Amniotic stem cell (primary cell): ENCODE results near the gene CROCC.
"Not testable (repeated sequence)": the region's sequence is repeated elsewhere in the genome, so short reads cannot be mapped to it uniquely, and the experiment has no call there.

Experiments used
- DNase-seq: peaks from one replicate; lab custom pipeline; 2025; lab: John Stamatoyannopoulos, UW

The CROCC gene, protein sequence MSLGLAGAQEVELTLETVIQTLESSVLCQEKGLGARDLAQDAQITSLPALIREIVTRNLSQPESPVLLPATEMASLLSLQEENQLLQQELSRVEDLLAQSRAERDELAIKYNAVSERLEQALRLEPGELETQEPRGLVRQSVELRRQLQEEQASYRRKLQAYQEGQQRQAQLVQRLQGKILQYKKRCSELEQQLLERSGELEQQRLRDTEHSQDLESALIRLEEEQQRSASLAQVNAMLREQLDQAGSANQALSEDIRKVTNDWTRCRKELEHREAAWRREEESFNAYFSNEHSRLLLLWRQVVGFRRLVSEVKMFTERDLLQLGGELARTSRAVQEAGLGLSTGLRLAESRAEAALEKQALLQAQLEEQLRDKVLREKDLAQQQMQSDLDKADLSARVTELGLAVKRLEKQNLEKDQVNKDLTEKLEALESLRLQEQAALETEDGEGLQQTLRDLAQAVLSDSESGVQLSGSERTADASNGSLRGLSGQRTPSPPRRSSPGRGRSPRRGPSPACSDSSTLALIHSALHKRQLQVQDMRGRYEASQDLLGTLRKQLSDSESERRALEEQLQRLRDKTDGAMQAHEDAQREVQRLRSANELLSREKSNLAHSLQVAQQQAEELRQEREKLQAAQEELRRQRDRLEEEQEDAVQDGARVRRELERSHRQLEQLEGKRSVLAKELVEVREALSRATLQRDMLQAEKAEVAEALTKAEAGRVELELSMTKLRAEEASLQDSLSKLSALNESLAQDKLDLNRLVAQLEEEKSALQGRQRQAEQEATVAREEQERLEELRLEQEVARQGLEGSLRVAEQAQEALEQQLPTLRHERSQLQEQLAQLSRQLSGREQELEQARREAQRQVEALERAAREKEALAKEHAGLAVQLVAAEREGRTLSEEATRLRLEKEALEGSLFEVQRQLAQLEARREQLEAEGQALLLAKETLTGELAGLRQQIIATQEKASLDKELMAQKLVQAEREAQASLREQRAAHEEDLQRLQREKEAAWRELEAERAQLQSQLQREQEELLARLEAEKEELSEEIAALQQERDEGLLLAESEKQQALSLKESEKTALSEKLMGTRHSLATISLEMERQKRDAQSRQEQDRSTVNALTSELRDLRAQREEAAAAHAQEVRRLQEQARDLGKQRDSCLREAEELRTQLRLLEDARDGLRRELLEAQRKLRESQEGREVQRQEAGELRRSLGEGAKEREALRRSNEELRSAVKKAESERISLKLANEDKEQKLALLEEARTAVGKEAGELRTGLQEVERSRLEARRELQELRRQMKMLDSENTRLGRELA (N-terminal part only)

DNA sequence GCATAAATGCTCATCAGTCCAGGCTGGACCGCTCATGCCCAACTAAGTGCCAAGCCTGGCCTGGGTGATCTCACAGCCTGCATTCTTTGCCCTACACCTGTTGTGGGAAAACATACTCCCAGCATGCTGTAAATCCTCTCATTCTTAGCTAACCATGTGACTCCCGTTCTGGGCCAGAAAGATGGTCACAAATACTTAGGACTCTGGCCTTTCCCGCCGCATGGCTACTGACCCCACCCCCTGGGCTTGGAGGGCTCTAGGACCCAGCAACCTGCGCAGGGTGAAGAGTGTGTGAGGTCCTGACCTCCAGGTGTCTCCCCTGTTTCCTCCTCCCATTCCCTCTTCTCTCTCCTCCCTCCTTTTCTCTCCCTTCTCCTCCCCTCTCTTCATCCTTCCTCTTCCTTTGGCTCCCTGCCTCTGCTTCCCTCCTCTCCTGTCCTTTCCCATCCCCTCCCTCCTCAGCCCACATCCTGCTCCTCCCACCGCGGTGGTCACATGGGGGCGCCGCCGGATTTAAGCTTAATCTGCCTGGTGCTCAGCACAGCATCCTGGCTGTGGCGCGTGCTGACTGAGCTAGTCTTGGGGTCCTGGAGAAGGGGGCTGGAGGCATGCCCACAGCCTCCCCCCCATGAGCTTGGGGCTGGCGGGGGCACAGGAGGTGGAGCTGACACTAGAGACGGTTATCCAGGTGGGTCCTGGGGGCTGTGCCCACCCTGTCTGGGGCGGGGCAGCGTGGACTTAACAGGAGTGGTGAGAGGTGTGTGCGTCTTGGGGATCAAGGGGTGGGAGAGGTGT, at the start of gene CROCC:
CROCC (plus strand) TSS at position 541 of the 795 bp plus-strand sequence; CDS start at position 629, 88 bp downstream.
- DNase-seq = no peak

DNA sequence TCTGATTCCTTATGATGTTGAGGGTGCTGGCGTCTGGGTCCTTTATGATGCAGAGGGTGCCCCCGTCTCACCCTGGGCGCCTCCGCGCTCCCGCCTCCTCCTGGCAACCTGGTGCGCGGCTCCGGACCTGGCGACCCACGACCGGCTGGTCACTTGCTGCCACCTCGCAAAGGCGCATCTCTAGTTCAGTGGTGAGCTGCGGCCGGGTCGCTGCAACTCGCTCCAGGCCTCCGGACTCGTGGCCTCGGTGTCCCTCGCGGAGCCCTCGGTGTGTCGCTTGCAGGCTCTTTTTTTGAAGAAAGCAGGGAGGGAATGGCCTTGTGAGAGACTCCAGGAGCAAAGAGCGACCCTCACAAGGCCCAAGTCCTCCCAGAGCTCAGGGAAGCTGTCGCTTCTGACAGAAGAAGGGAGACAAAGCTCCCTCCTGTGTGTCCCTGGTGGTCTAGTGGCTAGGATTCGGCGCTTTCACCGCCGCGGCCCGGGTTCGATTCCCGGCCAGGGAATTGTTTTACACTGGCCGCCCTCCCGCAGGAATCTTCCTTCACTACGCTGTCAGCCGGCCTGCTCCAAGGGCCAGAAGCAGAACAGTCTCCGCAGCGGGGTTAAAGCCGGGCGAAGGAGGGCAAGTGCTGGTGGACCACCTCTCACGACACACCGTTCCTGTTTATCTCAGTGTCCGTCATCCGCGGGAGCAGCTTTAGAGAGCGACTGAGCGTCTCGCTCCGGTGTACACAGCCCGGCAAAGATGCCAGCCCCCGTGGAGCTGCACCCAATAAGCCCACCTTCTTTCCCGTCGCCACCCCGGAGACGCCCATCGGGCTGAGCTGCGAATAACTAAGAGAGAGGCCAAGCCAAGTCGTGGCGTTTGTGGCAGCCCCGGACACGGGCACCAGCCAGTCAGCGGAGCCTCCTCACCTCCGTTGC, 49.3 kb upstream of the CROCC start:
- DNase-seq = not testable (repeated sequence)

GRCh38 chr1:16873076-16873879, 48.5 kb upstream of the CROCC start:
- DNase-seq = not testable (repeated sequence)

GRCh38 chr1:16874968-16875765, 46.6 kb upstream of the CROCC start:
- not testable (repeated sequence) for DNase-seq

DNA sequence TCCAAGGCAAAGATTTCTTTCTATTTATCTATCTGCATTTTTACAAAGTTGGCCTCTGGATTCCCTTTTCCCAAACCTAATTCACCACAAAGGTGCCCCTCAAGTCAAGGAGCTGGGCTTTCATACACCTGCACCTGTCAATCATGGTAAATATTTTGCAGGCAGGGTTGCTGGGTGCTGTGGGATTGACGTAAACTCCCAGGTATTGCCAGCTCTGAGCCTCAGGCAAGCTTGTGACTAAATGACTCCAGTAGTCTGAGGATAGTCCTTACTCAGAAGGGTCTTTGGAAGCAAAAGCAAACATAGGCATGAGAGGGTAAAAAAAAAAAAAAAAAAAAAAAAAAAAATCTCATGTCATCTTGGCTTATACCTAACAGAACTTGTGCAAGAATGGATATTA, 40.0 kb upstream of the CROCC start:
- not testable (repeated sequence) for DNase-seq

DNA sequence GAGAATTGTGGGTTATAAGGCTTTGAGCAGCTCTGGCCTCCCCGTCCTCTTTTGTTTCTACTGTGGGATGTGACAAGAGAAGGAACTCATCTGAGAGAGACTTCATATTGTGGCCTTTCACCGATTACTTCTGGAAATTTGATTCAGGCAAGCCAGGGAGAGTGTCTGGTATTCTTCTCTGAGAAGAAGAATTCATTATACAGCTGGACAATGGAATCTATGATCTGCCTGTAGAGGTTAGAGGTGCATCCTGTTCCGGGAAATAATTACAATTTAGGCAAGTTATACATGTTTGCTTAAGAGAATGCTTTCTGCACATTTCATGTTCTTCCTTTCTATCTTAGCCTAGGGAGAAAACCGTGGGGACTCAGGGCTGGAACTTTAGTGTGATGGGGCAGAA, 38.7 kb upstream of the CROCC start:
- DNase-seq = no peak

DNA sequence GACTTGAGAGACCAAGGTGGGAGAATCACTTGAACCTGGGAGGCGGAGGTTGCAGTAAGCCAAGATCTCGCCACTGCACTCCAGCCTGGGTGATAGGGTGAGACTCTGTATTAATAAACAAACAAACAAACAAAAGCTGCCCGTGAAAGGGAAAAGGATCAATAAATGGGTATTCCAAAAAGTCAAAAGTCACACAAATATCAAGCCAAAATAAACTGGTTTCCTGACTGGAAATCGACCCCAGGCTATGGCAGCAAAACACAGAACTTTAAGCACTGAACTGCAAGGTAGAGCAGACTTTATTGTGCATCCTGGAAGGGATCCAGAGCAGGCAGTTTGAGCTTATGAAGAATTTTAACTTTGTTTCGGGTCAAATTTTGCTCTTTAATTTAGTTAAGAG, 37.2 kb upstream of the CROCC start:
- not testable (repeated sequence) for DNase-seq

DNA sequence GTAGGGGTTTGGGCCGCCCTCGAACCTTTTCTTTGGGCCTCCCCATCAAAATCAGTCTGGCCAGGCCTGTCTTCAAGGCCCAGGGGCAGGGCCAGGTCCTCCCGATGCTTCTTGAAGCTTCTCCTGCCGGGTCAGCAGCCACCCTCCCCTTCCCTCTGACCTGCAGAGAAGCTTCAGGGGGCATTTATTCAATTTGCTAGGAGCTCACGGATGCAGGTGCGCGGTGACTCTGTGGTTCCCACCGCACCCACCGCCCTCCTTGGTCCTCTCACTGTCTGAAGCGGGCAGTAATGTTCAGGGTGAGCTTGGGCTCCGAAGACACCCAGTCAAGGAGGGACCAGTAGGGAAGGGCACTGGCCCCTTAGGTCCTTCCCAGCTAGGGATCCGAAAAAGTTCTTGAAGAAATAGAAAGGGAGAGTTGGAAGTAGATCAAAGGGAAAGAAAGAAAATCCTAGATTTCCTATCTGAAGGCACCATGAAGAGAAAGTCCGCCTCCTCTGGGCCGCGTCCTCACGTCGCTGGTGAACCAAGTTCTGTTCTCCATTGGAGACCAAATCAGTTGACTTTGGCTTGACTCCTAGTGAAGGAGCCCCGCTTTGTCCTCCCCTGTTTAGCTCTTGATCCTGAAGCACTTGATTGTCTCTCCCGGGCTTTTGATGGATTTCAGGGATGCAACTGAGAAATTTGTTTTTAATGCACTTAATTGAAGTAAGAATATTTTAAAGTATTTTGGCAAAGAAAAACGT, 34.7 kb upstream of the CROCC start:
- no peak for DNase-seq

- no peak for DNase-seq
Measured at GRCh38 chr1:16888860-16889816, 32.6 kb upstream of the CROCC start.

DNA sequence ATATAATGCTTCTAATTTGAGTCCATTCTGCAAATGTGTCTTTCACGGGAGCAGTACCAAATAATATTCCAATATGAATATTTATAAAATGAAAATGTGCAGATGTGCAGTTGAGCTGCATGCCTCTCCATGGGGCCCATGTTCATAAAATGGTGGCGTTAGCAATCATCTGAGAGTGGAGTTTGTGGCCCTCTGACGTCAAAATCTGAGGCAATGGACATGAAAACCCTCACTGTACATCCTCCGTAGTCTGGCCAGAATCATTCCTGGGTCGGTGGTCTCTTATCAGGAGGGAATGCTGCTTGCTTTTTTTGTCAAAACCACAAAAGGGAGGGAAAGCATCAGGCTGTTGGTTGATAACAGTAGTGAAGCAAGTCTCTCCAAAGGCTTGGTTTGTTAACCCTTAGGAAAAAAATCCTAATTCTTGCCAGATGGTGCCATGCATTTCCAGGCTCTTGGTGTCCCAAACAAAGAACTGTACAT, 31.2 kb upstream of the CROCC start:
- DNase-seq = not testable (repeated sequence)

- not testable (repeated sequence) for DNase-seq
Measured at GRCh38 chr1:16891057-16891456, 30.7 kb upstream of the CROCC start.

DNA sequence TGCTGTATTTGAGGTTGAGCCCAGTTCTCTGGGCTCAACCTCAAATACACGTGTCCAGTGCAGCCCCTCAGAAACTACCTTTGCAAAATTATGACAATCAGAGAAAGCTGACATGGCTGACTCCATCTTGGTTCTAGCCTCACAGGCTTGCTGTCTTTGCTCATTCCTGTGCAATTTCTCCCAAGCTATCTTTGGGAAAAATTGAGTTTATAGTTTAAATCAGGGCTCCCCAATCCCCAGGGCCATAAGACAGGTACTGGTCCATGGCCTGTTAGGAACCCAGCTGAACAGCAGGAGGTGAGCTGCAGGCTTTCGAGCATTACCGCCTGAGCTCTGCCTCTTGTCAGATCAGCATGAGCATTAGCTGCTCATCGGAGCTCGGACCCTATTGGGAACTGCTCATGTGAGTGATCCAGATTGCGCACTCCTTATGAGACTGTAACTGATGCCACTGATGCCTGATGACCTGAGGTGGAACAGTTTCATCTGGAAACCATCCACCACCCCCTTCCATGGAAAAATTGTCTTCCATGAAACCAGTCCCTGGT, 28.7 kb upstream of the CROCC start:
- not testable (repeated sequence) for DNase-seq

DNA sequence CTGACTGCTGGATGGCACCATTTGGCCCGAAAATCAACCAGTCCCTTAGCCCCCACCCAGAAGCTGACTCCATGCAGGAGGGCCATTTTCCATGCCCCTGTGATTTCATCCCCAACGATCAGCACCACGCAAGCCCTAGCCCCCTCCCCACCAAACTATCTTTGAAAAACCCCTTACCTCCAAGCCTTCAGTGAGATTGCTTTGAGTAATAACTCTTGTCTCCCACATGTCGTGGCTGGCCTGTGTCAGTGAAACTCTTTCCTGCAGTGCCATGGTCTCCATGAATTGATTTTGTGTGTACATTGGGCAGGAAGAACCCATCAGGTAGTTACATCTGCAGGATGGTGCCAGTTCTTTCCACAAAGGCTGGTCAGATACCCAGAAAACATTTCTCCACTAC, 27.9 kb upstream of the CROCC start:
- not testable (repeated sequence) for DNase-seq

GRCh38 chr1:16894338-16894737, 27.4 kb upstream of the CROCC start:
- not testable (repeated sequence) for DNase-seq

- DNase-seq = not testable (repeated sequence)
Measured at GRCh38 chr1:16895233-16895597, 26.5 kb upstream of the CROCC start.
